ENCODE results near the gene NRAP. TPM values are rescaled to one million over a fixed set of nuclear protein-coding genes. Genes with fewer than 3 reads are reported as not detected.
A peak's percentile ranks its signal among the peaks of the same experiment; 100 is the strongest.

Gene NRAP
- total RNA-seq, 4 donors from 2014 or later, result not detected

DNA sequence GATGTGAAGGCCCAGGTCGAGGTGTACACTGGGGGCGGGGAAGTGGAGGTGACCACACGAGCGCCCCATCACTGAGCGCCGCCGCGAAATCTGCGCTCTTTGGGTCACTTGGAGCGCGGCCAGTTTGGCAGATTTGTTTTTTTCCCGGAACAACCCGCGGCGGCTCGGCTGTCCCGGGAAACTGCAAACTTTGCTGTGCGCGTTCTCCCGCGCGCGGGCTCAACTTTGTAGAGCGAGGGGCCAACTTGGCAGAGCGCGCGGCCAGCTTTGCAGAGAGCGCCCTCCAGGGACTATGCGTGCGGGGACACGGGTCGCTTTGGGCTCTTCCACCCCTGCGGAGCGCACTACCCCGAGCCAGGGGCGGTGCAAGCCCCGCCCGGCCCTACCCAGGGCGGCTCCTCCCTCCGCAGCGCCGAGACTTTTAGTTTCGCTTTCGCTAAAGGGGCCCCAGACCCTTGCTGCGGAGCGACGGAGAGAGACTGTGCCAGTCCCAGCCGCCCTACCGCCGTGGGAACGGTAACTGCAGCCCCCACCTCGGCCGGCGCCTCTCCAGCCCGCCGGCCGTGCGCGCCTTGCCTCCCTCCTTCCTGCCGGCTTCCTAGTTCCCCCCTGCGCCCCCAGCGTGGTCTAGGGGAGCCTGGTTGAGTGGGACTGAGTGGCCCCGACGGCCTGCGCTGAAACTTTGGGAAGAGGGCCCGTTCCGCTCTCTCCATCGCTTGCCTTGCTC is 15.8 kb upstream of the NRAP start, which contains the start of gene CASP7:
CASP7 (plus strand) TSS at position 450 of the 727 bp plus-strand sequence. CDS start 17,582 bp downstream, outside the sequence.
- Histone ChIP-seq H3K36me3 (no peaks in the 10 kb centered on the region), H3K27ac (peak within 1 kb of the TSS; percentile 59 to 97 (median 96)), H3K9me3 (no peaks in the 10 kb centered on the region), H3K4me1 (peaks cover 0 to 5% of the 10 kb centered on the region in 2 donors), H3K27me3 (no peaks in the 10 kb centered on the region), H3K4me3 (replicated peaks in 1 of 3) (peak within 1 kb of the TSS; percentile 41 to 100 (median 81))
- intact Hi-C loops (cut with DNase I), result no loop called here
- peak; percentile 74 for DNase-seq
- 0 to 1% methylated on average over 13 to 31 of the region's 68 CpGs for WGBS, 2 donors
- TF ChIP-seq CTCF (IDR thresholded peaks at IDR 0.05), result no peak
- TF ChIP-seq POLR2A (IDR thresholded peaks at IDR 0.05), result peak in 1 of 2 donors; percentile 66

DNA sequence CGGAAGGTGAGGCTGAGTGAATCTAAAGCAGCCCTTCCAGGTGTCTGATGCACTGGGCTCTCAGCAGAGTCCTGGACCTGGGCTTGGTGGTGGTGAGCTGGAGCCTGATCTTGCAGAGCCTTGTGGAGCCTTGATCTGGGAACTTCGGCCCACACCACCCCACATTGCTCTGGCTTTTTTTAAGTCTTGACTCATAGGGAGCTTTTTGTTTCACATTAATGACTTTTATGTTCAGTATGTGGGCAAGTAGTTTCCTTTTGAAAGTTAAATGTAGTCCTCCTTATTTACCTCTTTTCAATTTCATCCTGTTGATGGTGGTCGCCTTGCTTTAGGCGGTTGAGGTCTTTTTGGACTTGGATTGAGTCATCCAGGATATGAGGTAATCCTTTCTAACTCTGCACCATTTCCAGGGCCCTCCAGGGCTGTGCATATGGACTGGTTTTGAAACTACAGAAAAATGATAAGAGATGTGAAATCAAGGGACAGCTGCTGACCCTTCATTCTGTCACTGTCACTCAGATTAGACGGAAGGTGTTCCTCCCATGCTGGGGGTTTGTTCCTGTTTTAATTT is 2.9 kb upstream of the NRAP start:
- H3K4me3 ChIP-seq (replicated peaks in 1 of 3), result no peak overlapping the region

DNA sequence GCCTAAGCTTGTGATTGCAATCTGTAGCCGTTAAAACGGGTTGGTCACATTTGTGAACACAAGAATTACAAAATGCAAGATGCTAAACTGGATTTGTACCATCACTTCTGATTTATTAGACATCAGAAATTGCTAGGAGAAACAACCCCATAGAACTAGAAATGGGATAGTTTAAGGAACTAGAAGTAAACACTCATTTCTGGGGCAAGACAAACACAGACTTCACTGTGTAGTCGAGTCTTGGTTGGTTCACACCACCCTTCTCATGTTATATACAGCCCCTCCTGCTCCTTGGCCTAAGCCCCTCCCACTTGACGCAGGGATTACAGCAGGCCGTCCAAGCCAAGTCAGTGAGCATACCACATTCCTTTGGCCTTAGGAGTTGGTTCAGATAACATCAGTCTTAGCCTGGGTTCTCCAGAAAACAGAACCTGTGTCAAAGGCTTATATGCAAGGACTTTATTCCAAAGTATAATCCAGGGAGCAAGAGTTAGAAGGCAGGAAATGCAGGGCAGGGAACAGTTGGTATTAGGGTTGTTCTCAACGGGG is 2.0 kb upstream of the NRAP start:
- Histone ChIP-seq H3K27me3 (no peaks in the 10 kb centered on the region), H3K4me3 (replicated peaks in 1 of 3) (no peak overlapping the region), H3K4me1 (no peaks in the 10 kb centered on the region), H3K9me3 (no peaks in the 10 kb centered on the region), H3K27ac (no peak overlapping the region), H3K36me3 (no peaks in the 10 kb centered on the region)
- TF ChIP-seq POLR2A (IDR thresholded peaks at IDR 0.05) (no peak), CTCF (IDR thresholded peaks at IDR 0.05) (no peak)
- WGBS, 2 donors, result 44 to 46% methylated on average over 6 of the region's 6 CpGs
- intact Hi-C loops (cut with DNase I), result no loop called here
- DNase-seq, result peak; percentile 8 to 19

More for the DNA sequence above, 2.9 kb upstream of the NRAP start:
- Histone ChIP-seq H3K27ac (no peak overlapping the region), H3K27me3 (no peaks in the 10 kb centered on the region), H3K36me3 (no peaks in the 10 kb centered on the region), H3K4me1 (no peaks in the 10 kb centered on the region), H3K9me3 (no peaks in the 10 kb centered on the region)
- TF ChIP-seq POLR2A (IDR thresholded peaks at IDR 0.05) (no peak), CTCF (IDR thresholded peaks at IDR 0.05) (no peak)
- intact Hi-C loops (cut with DNase I), result no loop called here
- DNase-seq, result no peak
- 50 to 61% methylated on average over 5 of the region's 5 CpGs for WGBS, 2 donors

- intact Hi-C loops (cut with DNase I), result no loop called here
- DNase-seq, result no peak
- no peak overlapping the region for H3K27ac ChIP-seq
- no peaks in the 10 kb centered on the region for H3K4me1 ChIP-seq
- H3K36me3 ChIP-seq, result no peaks in the 10 kb centered on the region
- TF ChIP-seq CTCF (IDR thresholded peaks at IDR 0.05) (no peak), POLR2A (IDR thresholded peaks at IDR 0.05) (no peak)
- no peaks in the 10 kb centered on the region for H3K9me3 ChIP-seq
- no peaks in the 10 kb centered on the region for H3K27me3 ChIP-seq
- no peak overlapping the region for H3K4me3 ChIP-seq (replicated peaks in 1 of 3)
- WGBS, 2 donors, result 61 to 79% methylated on average over 3 to 4 of the region's 4 CpGs
Observed at GRCh38 chr10:113665352-113665751, 1.5 kb upstream of the NRAP start.

- Histone ChIP-seq H3K27me3 (no peaks in the 10 kb centered on the region), H3K4me3 (replicated peaks in 1 of 3) (no peak overlapping the region), H3K9me3 (no peaks in the 10 kb centered on the region), H3K36me3 (no peaks in the 10 kb centered on the region), H3K27ac (no peak overlapping the region), H3K4me1 (no peaks in the 10 kb centered on the region)
- intact Hi-C loops (cut with DNase I), result no loop called here
- no peak for DNase-seq
- TF ChIP-seq CTCF (IDR thresholded peaks at IDR 0.05), result no peak
- no peak for TF ChIP-seq POLR2A (IDR thresholded peaks at IDR 0.05)
- WGBS, 2 donors, result 78 to 82% methylated on average over 5 of the region's 5 CpGs
Observed at GRCh38 chr10:113663142-113663541, 699 bp downstream of the NRAP start.

Measured in thyroid gland (tissue), 4 donors.